CD4-positive, alpha-beta T cell treated with Interleukin-6 for 4 hours (primary cell): ENCODE data around the gene DUSP9.
"Not testable (repeated sequence)": the region's sequence is repeated elsewhere in the genome, so short reads cannot be mapped to it uniquely, and the experiment has no call there.

Experiments
- DNase-seq: peaks from one replicate; pipeline ENCODE4 v3.0.0-alpha.2; 2020; ENCODE audit warnings: mixed read lengths

Gene DUSP9

DNA sequence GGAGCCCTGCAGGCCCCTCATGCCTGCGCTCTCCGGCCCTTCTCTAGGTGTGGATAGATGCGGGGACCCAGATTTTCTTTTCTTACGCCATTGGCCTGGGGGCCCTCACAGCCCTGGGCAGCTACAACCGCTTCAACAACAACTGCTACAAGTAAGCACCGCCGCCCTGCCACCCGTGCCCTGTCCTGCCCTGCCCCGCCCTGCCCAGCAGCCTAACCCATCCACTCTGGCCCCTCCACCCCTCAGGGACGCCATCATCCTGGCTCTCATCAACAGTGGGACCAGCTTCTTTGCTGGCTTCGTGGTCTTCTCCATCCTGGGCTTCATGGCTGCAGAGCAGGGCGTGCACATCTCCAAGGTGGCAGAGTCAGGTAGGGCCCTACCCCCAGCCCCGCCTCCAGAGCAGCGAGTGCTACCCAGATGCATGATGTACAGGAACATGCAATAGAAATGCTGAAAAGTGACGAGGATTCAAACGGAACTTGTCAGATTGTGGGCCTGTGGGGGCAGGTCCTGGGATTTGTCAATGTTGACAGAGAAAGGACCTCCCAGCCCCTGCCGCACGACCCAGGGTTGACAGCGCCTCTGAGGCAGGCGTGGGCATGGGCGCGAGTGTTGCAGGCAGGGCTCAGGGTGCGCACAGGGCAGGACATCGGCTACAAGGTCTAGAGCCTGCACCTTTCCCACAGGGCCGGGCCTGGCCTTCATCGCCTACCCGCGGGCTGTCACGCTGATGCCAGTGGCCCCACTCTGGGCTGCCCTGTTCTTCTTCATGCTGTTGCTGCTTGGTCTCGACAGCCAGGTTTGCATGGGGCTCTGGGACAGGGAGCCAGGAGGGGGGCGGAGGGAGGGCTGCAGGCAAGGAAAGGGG lies 46.4 kb downstream of the DUSP9 start:
- no peak for DNase-seq

GRCh38 chrX:153694256-153694655 lies 47.3 kb downstream of the DUSP9 start:
- DNase-seq, result not testable (repeated sequence)

GRCh38 chrX:153694687-153695270 lies 47.8 kb downstream of the DUSP9 start:
- DNase-seq, result no peak

- DNase-seq, result no peak
Measured at GRCh38 chrX:153696100-153696499, 49.1 kb downstream of the DUSP9 start.

- not testable (repeated sequence) for DNase-seq
Measured at GRCh38 chrX:153696538-153696937, 49.5 kb downstream of the DUSP9 start.

DNA sequence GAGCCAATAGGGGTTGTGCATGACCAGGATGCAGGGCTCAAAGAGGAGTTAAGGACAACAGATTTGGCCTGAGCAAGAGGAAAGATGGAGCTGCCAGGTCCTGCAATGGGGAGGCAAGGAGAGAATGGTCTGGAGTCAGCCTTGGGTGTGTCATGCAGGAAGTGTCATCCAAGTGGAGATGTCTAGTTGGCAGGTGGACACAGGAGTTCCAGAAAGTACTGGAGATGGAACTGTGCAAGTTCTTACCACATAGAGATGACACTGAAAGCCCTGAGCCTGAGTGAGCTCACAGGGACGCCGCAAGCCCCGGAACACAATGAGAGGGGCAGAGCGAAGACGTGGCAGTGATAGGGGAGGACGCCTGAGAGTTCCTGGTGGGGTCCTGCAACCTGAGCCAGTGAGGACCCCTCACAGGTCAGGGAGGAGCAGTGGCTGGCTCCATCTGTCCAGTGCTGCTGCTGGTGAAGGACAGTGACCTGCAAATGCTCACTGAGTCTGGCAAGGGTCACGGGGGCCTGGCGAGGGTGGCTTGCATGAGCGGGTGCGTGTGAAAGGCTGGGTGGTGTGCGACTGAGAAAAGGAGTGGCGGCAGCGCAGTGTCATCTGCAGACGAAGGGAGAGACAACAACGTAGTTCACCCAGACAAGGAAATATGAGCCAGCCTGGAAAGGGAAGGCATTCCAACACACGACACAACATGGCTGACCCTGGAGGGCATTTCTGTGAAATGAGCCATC lies 50.2 kb downstream of the DUSP9 start:
- DNase-seq, result not testable (repeated sequence)

DNA sequence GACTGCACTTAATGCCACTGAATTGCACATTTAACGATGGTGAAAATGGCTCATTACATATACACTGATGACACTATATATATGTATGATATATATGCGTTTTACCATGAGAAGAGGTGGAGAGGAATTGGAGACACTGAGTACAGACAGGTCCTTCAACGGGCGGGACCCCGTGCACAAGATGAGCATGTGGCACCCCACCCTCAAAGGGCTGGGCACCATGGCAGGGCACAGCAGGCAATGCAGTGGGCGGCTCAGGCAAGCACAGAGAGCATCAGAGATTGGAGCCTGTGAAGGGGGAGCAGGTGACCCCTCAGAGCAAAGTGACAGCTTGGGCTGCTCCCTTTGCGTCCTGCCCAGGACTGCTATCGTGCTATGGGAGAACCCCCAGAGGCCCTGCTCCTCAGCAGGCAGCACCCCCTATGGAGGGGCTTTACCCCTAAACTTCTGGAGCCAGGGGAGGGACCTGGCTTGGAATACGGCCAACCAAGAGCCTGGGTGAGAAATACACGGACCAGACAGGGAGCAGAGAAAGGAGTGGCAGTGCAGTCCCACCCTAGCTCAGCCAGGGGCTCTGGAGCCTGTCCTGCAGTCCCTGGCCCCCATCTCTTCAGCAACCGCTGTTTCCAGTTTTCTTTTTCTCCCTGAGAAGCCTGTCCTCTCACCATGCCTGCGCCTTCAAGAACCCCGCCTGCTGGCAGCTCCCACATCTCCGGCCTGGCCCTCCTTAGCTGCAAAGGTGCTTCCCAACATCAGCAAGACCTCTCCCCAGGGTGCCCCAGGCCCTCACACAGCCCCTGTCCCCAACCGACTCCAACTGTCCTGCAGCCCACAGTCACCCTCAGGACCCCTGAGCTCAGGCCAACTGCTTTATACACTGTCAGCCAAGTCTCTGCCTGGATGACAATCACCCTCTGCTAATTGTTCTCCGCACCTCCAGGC lies 51.2 kb downstream of the DUSP9 start:
- DNase-seq, result no peak

- not testable (repeated sequence) for DNase-seq
Measured at GRCh38 chrX:153699210-153699783, 52.3 kb downstream of the DUSP9 start.

DNA sequence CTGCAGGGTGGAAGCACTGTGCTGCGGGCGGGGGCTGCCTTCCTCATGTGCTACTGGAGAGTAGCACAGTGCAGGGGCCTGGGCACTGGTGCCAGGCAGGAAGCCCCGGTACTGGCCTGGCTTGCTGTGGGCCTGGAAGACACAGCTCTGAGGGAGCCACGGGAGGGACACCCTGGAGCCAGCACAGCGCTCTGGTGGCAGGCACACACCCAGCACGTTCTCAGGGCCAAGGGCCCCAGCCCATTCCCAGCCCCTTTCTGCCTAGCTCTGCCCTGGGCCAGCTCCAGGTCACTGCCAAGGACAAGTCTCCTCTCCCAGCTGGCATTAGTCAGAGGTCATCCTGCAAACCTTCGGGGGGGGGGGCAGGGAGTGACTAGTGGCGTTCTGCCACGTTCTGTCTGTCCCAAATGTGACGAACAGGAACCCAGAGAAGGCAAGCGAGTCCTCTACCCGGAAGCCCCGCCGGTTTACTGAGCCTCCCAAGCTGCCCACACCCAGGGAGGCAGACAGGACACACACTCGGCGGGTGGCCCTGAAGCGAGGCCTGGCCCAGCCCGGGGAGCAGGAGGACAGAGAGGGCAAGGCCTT lies 52.9 kb downstream of the DUSP9 start:
- DNase-seq, result not testable (repeated sequence)

GRCh38 chrX:153700376-153700945 lies 53.5 kb downstream of the DUSP9 start:
- DNase-seq, result no peak
